22Rv1 (cell line): ENCODE data around the gene ZSCAN30.

Experiments
- ZFX ChIP-seq: fragments of 450-650 bp; IDR thresholded peaks from 2 replicates; pipeline ENCODE4 v1.6.1; 2017; ENCODE audit warnings: antibody characterized with exemption, borderline replicate concordance
- TF ChIP-seq, protein P1 (sequence below): fragments of 450-650 bp; IDR thresholded peaks from 2 replicates; pipeline ENCODE4 v1.5.1; 2017; ENCODE audit warnings: mild to moderate bottlenecking

DNA sequence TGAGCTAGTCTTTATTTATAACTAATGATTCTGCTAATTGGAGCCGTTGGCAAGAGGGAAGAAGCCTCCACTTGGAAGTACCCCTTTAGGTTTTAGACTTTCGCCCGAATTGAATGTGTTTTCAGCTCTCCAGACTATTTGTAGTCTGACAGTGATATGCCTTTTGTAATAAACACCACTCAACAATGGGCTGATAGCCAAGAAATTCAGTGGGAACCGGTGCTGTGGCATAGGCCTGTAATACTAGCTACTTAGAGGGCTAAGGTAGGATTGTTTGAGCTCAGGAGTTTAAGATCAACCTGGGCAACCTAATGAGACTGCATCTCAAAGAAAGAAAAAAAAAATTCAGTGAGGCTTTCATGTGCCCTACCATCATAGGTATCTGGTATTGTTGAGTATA is 13.6 kb upstream of the ZSCAN30 start:
- TF ChIP-seq, protein P1, sequence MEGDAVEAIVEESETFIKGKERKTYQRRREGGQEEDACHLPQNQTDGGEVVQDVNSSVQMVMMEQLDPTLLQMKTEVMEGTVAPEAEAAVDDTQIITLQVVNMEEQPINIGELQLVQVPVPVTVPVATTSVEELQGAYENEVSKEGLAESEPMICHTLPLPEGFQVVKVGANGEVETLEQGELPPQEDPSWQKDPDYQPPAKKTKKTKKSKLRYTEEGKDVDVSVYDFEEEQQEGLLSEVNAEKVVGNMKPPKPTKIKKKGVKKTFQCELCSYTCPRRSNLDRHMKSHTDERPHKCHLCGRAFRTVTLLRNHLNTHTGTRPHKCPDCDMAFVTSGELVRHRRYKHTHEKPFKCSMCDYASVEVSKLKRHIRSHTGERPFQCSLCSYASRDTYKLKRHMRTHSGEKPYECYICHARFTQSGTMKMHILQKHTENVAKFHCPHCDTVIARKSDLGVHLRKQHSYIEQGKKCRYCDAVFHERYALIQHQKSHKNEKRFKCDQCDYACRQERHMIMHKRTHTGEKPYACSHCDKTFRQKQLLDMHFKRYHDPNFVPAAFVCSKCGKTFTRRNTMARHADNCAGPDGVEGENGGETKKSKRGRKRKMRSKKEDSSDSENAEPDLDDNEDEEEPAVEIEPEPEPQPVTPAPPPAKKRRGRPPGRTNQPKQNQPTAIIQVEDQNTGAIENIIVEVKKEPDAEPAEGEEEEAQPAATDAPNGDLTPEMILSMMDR, result no peak
- no peak for TF ChIP-seq ZFX
